Measurements from ENCODE around the gene CNTNAP2.

Gene CNTNAP2

DNA sequence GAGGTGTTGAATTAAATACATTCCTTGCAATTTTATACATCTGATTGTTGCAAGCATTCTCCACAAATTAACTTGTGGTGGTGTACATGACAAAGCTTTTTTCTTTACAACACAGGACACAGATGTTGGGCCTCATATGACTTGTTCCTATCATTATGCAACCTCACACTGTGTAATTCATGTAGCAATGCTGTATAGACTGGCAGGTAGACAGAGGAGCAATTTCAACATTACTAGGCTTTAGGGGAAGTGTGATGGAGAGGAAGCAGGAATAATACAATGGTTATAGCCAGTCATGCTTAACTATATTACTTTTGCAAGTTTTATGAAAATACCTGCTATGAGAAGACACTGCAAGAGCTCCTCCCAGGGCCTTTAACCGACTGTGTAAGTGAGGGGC lies 832.1 kb downstream of the CNTNAP2 start:
- ChIA-PET CTCF (no interaction called here), POLR2A (no interaction called here)
- Histone ChIP-seq H3K4me3 (ENCODE audit: low read depth, low read length) (no peak overlapping the region), H3K9me3 (ENCODE audit: control insufficient read depth, insufficient read depth, low read depth, low read length) (no peaks in the 10 kb centered on the region), H3K27ac (ENCODE audit: extremely low read depth, low read depth, low read length) (no peak overlapping the region), H3K36me3 (ENCODE audit: control insufficient read depth in 2 of 2, insufficient read depth in 1 of 2, low read length in 2 of 2) (no peaks in the 10 kb centered on the region), H3K4me1 (ENCODE audit: control insufficient read depth, insufficient read depth, low read length) (no peaks in the 10 kb centered on the region)
- TF ChIP-seq ZNF600 (tag by site-specific recombination; IDR thresholded peaks at IDR 0.05) (no peak), ZNF138 (tag by site-specific recombination; IDR thresholded peaks at IDR 0.05; ENCODE audit: borderline replicate concordance) (no peak), GLI4 (tag by site-specific recombination; IDR thresholded peaks at IDR 0.05) (no peak), ZBTB21 (tag by site-specific recombination; IDR thresholded peaks at IDR 0.05) (no peak), ZNF19 (tag by site-specific recombination; IDR thresholded peaks at IDR 0.05; ENCODE audit: low read depth) (no peak), ZNF132 (tag by site-specific recombination; IDR thresholded peaks at IDR 0.05; ENCODE audit: borderline replicate concordance) (no peak), ZBTB17 (tag by site-specific recombination; IDR thresholded peaks at IDR 0.05) (no peak), ZBTB48 (tag by site-specific recombination; IDR thresholded peaks at IDR 0.05) (no peak), ZNF341 (tag by site-specific recombination; IDR thresholded peaks at IDR 0.05; ENCODE audit: low read depth) (no peak)
- TF ChIP-seq, protein P1, sequence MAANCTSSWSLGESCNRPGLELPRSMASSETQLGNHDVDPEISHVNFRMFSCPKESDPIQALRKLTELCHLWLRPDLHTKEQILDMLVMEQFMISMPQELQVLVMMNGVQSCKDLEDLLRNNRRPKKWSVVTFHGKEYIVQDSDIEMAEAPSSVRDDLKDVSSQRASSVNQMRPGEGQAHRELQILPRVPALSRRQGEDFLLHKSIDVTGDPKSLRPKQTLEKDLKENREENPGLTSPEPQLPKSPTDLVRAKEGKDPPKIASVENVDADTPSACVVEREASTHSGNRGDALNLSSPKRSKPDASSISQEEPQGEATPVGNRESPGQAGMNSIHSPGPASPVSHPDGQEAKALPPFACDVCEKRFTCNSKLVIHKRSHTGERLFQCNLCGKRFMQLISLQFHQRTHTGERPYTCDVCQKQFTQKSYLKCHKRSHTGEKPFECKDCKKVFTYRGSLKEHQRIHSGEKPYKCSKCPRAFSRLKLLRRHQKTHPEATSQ (tag by site-specific recombination; IDR thresholded peaks at IDR 0.05), result no peak

DNA sequence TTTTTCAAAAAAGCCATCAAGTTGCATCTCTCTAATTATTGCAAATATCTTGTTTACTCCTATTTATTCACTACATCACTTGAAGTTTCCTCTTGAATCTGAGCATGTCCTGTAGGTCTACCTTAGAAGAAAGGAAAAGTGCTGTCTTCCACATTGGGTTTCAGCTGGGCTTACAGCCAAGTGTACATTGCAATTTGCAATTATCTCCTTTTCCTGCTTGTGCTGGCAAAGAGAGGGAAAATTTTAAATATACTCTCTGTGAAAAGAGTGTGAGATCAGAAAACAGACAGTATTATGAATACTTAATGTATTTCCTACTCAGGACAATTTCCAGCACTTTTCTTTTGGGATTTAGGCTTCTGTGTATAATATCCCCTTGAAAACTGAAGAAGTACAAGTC lies 839.7 kb downstream of the CNTNAP2 start:
- POLR2A ChIA-PET, result no interaction called here
- Histone ChIP-seq H3K9me3 (ENCODE audit: control insufficient read depth, insufficient read depth, low read depth, low read length) (no peaks in the 10 kb centered on the region), H3K4me3 (ENCODE audit: low read depth, low read length) (no peak overlapping the region), H3K4me1 (ENCODE audit: control insufficient read depth, insufficient read depth, low read length) (no peaks in the 10 kb centered on the region), H3K27ac (ENCODE audit: extremely low read depth, low read depth, low read length) (no peak overlapping the region), H3K36me3 (ENCODE audit: control insufficient read depth in 2 of 2, insufficient read depth in 1 of 2, low read length in 2 of 2) (no peaks in the 10 kb centered on the region)
- TF ChIP-seq KLF10 (tag by site-specific recombination; IDR thresholded peaks at IDR 0.05), result no peak
- TF ChIP-seq, protein P2, sequence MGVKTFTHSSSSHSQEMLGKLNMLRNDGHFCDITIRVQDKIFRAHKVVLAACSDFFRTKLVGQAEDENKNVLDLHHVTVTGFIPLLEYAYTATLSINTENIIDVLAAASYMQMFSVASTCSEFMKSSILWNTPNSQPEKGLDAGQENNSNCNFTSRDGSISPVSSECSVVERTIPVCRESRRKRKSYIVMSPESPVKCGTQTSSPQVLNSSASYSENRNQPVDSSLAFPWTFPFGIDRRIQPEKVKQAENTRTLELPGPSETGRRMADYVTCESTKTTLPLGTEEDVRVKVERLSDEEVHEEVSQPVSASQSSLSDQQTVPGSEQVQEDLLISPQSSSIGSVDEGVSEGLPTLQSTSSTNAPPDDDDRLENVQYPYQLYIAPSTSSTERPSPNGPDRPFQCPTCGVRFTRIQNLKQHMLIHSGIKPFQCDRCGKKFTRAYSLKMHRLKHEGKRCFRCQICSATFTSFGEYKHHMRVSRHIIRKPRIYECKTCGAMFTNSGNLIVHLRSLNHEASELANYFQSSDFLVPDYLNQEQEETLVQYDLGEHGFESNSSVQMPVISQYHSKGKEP (tag by site-specific recombination; IDR thresholded peaks at IDR 0.05), result no peak
- TF ChIP-seq ZNF792 (tag by site-specific recombination; IDR thresholded peaks at IDR 0.05), result no peak
- TF ChIP-seq ZNF324 (tag by site-specific recombination; IDR thresholded peaks at IDR 0.05), result no peak
- TF ChIP-seq ZSCAN16 (tag by site-specific recombination; IDR thresholded peaks at IDR 0.05), result no peak
- TF ChIP-seq ZBTB26 (tag by site-specific recombination; optimal IDR thresholded peaks at IDR 0.05), result no peak
- CTCF ChIA-PET, result no interaction called here

DNA sequence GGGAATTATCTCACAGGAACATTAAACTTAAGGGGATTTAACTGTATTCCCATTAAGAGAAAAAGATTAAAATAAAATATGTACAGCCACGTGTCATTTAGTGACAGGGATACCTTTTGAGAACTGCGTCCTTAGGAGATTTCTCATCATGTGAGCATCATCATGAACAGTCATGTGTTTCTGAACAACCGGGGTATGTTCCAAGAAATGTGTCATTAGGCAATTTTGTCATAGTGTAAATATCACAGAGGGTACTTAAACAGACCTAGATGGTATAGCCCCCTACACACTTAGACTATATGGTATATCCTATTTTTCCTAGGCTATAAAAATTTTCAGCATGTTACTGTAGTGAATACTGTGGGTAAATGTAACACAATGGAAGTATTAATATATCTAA lies 840.3 kb downstream of the CNTNAP2 start:
- CTCF ChIA-PET, result interaction anchor here (0.6 kb wide), 1 partner anchor 160 kb away, joined by 4 read pairs; no protein-coding TSS in a partner anchor
- TF ChIP-seq ZNF146 (tag by site-specific recombination; IDR thresholded peaks at IDR 0.05) (no peak), BCL11B (tag by site-specific recombination; IDR thresholded peaks at IDR 0.05; ENCODE audit: low read depth) (no peak), ZNF514 (tag by site-specific recombination; IDR thresholded peaks at IDR 0.05) (no peak), HIC1 (tag by site-specific recombination; IDR thresholded peaks at IDR 0.05) (peak; percentile 71; the same call in 1 of the 2 replicates)
- TF ChIP-seq, protein P3, sequence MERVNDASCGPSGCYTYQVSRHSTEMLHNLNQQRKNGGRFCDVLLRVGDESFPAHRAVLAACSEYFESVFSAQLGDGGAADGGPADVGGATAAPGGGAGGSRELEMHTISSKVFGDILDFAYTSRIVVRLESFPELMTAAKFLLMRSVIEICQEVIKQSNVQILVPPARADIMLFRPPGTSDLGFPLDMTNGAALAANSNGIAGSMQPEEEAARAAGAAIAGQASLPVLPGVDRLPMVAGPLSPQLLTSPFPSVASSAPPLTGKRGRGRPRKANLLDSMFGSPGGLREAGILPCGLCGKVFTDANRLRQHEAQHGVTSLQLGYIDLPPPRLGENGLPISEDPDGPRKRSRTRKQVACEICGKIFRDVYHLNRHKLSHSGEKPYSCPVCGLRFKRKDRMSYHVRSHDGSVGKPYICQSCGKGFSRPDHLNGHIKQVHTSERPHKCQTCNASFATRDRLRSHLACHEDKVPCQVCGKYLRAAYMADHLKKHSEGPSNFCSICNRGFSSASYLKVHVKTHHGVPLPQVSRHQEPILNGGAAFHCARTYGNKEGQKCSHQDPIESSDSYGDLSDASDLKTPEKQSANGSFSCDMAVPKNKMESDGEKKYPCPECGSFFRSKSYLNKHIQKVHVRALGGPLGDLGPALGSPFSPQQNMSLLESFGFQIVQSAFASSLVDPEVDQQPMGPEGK (tag by site-specific recombination; IDR thresholded peaks at IDR 0.05), result no peak

More for the DNA sequence above, 840.3 kb downstream of the CNTNAP2 start:
- Histone ChIP-seq H3K9me3 (ENCODE audit: control insufficient read depth, insufficient read depth, low read depth, low read length) (no peaks in the 10 kb centered on the region), H3K4me1 (ENCODE audit: control insufficient read depth, insufficient read depth, low read length) (no peaks in the 10 kb centered on the region), H3K27ac (ENCODE audit: extremely low read depth, low read depth, low read length) (no peak overlapping the region), H3K4me3 (ENCODE audit: low read depth, low read length) (no peak overlapping the region), H3K36me3 (ENCODE audit: control insufficient read depth in 2 of 2, insufficient read depth in 1 of 2, low read length in 2 of 2) (no peaks in the 10 kb centered on the region)
- POLR2A ChIA-PET, result no interaction called here
